HepG2 (cell line): Measurements from ENCODE around the gene LCORL. TPM values are rescaled to one million over a fixed set of nuclear protein-coding genes. Genes with fewer than 3 reads are reported as not detected.

Source experiments
- ATAC-seq: fragments of 200-7000 bp; cut with Tn5 transposase; 3 replicates; pipeline ENCODE4 v1.9.1; 2020; ENCODE audit warnings: mild to moderate bottlenecking, moderate library complexity
- BruUV-seq: library from RNA; stranded (reverse); fragments of 400-500 nt; replicated peaks from 2 replicates; lab custom pipeline; 2021; lab: Mats Ljungman, UMichigan
- CTCF ChIA-PET: fragments of 300-600 bp; formaldehyde crosslinking; extraction: SDS; loops from one replicate; lab custom pipeline; 2021; ENCODE audit warnings: low total read pairs, inconsistent platforms, low intra/inter-chr PET ratio; lab: Yijun Ruan, JAX
- POLR2A ChIA-PET: fragments of 350-600 bp; sonication (Branson Sonifier 250); formaldehyde crosslinking; loops from one replicate; lab custom pipeline; 2020; ENCODE audit warnings: antibody characterized with exemption, inconsistent platforms; lab: Yijun Ruan, JAX
- DNase-seq: peaks from one replicate; pipeline ENCODE4 v3.0.0-alpha.2; 2015; ENCODE audit warnings: low spot score
- FAIRE-seq: peaks from 3 replicates; lab custom pipeline; 2011; peaks lifted over from hg19 to GRCh38; lab: Jason Lieb, UNC
- H2AFZ ChIP-seq: one replicate; pipeline ENCODE4 v1.6.1; 2011; ENCODE audit warnings: low read length, inconsistent platforms
- H3K27ac ChIP-seq: fragments of 300-600 bp; 3 replicates; pipeline ENCODE4 v1.8.0; 2011; ENCODE audit warnings: mixed run types, mild to moderate bottlenecking, mixed read lengths, low read length, inconsistent platforms; ENCODE audit not compliant: insufficient read depth; ENCODE audit errors: extremely low read length
- H3K27me3 ChIP-seq, 2 experiments: fragments of 200-600 bp in 1 of 2; 2 replicates in 1 of 2; 3 replicates in 1 of 2; pipeline versions ENCODE4 v1.6.0 to v1.8.0; 2011; ENCODE audit warnings: low read length in 2 of 2, mild to moderate bottlenecking in 2 of 2, moderate library complexity in 2 of 2, inconsistent platforms in 1 of 2; ENCODE audit not compliant: insufficient read depth in 2 of 2, control insufficient read depth in 1 of 2
- H3K36me3 ChIP-seq, 2 experiments: fragments of 200-600 bp in 1 of 2; replicated peaks in 1 of 2; 2 replicates in 1 of 2; 3 replicates in 1 of 2; pipeline versions ENCODE4 v1.5.1 to v1.8.0; 2011; ENCODE audit warnings: low read length in 2 of 2, inconsistent platforms in 1 of 2; ENCODE audit not compliant: insufficient read depth in 2 of 2, control insufficient read depth in 1 of 2
- H3K4me1 ChIP-seq: 2 replicates; pipeline ENCODE4 v1.5.1; 2012; ENCODE audit warnings: low read length, inconsistent platforms; ENCODE audit not compliant: insufficient read depth
- H3K4me2 ChIP-seq: 2 replicates; pipeline ENCODE4 v1.6.0; 2011; ENCODE audit warnings: low read depth, low read length, inconsistent platforms
- H3K4me3 ChIP-seq, 3 experiments: fragments of 200-600 bp in 1 of 3; sonication (generic), shearing (Covaris generic) in 1 of 3; replicated peaks in 1 of 3; 2 replicates each; pipeline ENCODE4 v1.5.1; 2011 to 2016; ENCODE audit warnings: low read length in 3 of 3, inconsistent platforms in 2 of 3, low read depth in 2 of 3, mild to moderate bottlenecking in 2 of 3, control low read depth in 1 of 3, mixed read lengths in 1 of 3; ENCODE audit not compliant: insufficient read depth in 1 of 3
- H3K79me2 ChIP-seq: one replicate; pipeline ENCODE4 v1.6.1; 2011; ENCODE audit warnings: low read length, inconsistent platforms; ENCODE audit not compliant: insufficient read depth
- H3K9ac ChIP-seq: 2 replicates; pipeline ENCODE4 v1.6.0; 2011; ENCODE audit warnings: mild to moderate bottlenecking, low read depth, low read length, inconsistent platforms; ENCODE audit not compliant: insufficient read depth
- H3K9me3 ChIP-seq: 2 replicates; pipeline ENCODE4 v1.5.1; 2012; ENCODE audit warnings: mild to moderate bottlenecking, low read length
- H4K20me1 ChIP-seq: 2 replicates; pipeline ENCODE4 v1.6.0; 2011; ENCODE audit warnings: inconsistent platforms, mild to moderate bottlenecking, low read length, moderate library complexity; ENCODE audit not compliant: insufficient read depth
- HES4 ChIP-seq: sonication (generic); formaldehyde crosslinking; IDR thresholded peaks from 2 replicates; pipeline ENCODE4 v1.9.0; 2021; ENCODE audit warnings: mild to moderate bottlenecking, missing genetic modification reagents, borderline replicate concordance
- RFX3 ChIP-seq: IDR thresholded peaks from 2 replicates; pipeline ENCODE4 v1.6.1; 2016; ENCODE audit warnings: missing biosample characterization, missing genetic modification reagents
- SNAI1 ChIP-seq: sonication (generic); formaldehyde crosslinking; IDR thresholded peaks from 2 replicates; pipeline ENCODE4 v1.5.0; 2020; ENCODE audit warnings: mild to moderate bottlenecking, missing genetic modification reagents, borderline replicate concordance
- SP1 ChIP-seq, 2 experiments: fragments of 450-650 bp in 1 of 2; sonication (generic) in 1 of 2; formaldehyde crosslinking in 1 of 2; IDR thresholded peaks; 2 replicates each; pipeline versions ENCODE4 v1.4.0 to v1.6.1; 2016 to 2020; ENCODE audit warnings: missing genetic modification reagents in 1 of 2
- STAT5B ChIP-seq: sonication (generic); formaldehyde crosslinking; IDR thresholded peaks from 2 replicates; pipeline ENCODE4 v1.4.0; 2020; ENCODE audit warnings: missing genetic modification reagents
- ZBTB38 ChIP-seq: sonication (generic); formaldehyde crosslinking; IDR thresholded peaks from 2 replicates; pipeline ENCODE4 v1.5.1; 2020; ENCODE audit warnings: mild to moderate bottlenecking, missing genetic modification reagents
- ZNF274 ChIP-seq: sonication (generic); formaldehyde crosslinking; IDR thresholded peaks from 2 replicates; pipeline ENCODE4 v1.5.1; 2020; ENCODE audit warnings: mild to moderate bottlenecking, missing genetic modification reagents
- ZNF350 ChIP-seq: sonication (generic); formaldehyde crosslinking; IDR thresholded peaks from 2 replicates; pipeline ENCODE4 v1.4.0; 2020; ENCODE audit warnings: mild to moderate bottlenecking, low read depth, missing genetic modification reagents, borderline replicate concordance
- ZNF557 ChIP-seq: sonication (generic); formaldehyde crosslinking; IDR thresholded peaks from 2 replicates; pipeline ENCODE4 v1.4.0; 2020; ENCODE audit warnings: missing genetic modification reagents
- ZNF652 ChIP-seq: IDR thresholded peaks from 2 replicates; pipeline ENCODE4 v1.6.1; 2016; ENCODE audit warnings: low read depth, borderline replicate concordance
- in situ Hi-C: cut with HindIII; loops from 2 replicates; pipeline ENCODE4 v1.10.0; 2017; ENCODE audit warnings: low pct_unique_long_range_greater_than_20kb; ENCODE audit not compliant: extremely low pct_ligation_motif_present
- intact Hi-C: fragments of 100-400 bp; cut with micrococcal nuclease; formaldehyde crosslinking; loops from one replicate; pipeline ENCODE4 v1.10.0; 2022; ENCODE audit not compliant: unreplicated experiment
- polyA plus RNA-seq, 8 experiments: library from polyadenylated mRNA; depleted of rRNA in 3 of 8; stranded (reverse) in 7 of 8; unstranded in 1 of 8; fragments of >200 nt; fragmentation: Illumina TruSeq in 4 of 8; extraction: Trizol in 4 of 8; gene quantifications; 2 replicates each; pipeline versions ENCODE4 v1.2.1 to v1.2.3, GENCODE V29; 2011 to 2016; ENCODE audit warnings: low read depth in 4 of 8, missing spikeins in 1 of 8, mixed read lengths in 1 of 8; ENCODE audit not compliant: insufficient read depth in 1 of 8
- total RNA-seq, 5 experiments: library from RNA; depleted of rRNA; stranded (reverse); fragments of >200 nt; fragmentation: Illumina TruSeq; extraction: Trizol; gene quantifications; 2 replicates each; pipeline ENCODE4 v1.2.3, GENCODE V29; 2016; ENCODE audit warnings: low read depth in 1 of 5
- TF ChIP-seq, protein P1 (sequence below): sonication (generic); formaldehyde crosslinking; conservative IDR thresholded peaks from 2 replicates; pipeline ENCODE4 v1.4.0; 2020; ENCODE audit warnings: missing genetic modification reagents
- TF ChIP-seq, protein P2 (sequence below): sonication (generic); formaldehyde crosslinking; IDR thresholded peaks from 2 replicates; pipeline ENCODE4 v1.9.0; 2021; ENCODE audit warnings: missing genetic modification reagents, borderline replicate concordance

LCORL gene
- total and polyA plus RNA-seq, 2 of the 13 experiments (the other 11 are each of a cell fraction or from before 2014, with no cell fraction given), result 5.3 to 14.5 TPM

DNA sequence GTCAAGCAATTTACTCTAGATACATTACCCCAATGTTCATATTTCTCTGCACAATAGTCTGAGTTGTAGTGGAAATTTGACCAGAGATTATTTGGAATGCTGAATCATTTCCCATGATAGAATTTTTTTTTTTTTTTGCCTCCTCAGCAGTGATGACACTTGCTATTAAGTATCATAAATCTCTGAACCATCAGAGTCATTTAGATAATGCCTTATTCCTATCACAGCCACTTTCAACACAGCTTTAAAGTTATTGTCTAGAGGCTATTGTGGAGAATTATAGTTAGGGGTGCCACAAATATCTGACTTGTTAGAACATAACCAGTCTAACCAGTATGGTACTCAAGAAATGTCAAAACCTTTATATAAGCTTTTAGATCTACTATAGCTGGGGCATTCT, 79.8 kb downstream of the LCORL start:
- in situ Hi-C loops, result no loop called here
- DNase-seq (no peak), ATAC-seq (no peak), FAIRE-seq (no peak)
- no peak overlapping the region for H3K4me3 ChIP-seq
- no peaks in the 10 kb centered on the region for H3K4me1 ChIP-seq
- BruUV-seq, result no TSS peak
- no peak overlapping the region for H3K27ac ChIP-seq
- no peaks in the 10 kb centered on the region for H3K79me2 ChIP-seq
- no peaks in the 10 kb centered on the region for H3K27me3 ChIP-seq
- no peak overlapping the region for H2AFZ ChIP-seq
- no peak overlapping the region for H3K9ac ChIP-seq
- ChIA-PET CTCF (no interaction called here), POLR2A (no interaction called here)
- H4K20me1 ChIP-seq, result 0 out of 2 replicates have a peak, but pooled peaks cover 2% of the 10 kb centered on the region
- TF ChIP-seq ZNF557 (no peak), HES4 (CRISPR knock-in tag) (no peak), ZBTB38 (CRISPR knock-in tag) (no peak), SNAI1 (CRISPR knock-in tag) (no peak), ZNF652 (no peak), SP1 (IDR thresholded peaks at IDR 0.05) (no peak), SP1 (CRISPR knock-in tag; IDR thresholded peaks at IDR 0.05) (no peak), STAT5B (CRISPR knock-in tag) (no peak), ZNF274 (CRISPR knock-in tag) (no peak), RFX3 (CRISPR knock-in tag) (no peak), ZNF350 (CRISPR knock-in tag) (no peak)
- TF ChIP-seq, protein P1, sequence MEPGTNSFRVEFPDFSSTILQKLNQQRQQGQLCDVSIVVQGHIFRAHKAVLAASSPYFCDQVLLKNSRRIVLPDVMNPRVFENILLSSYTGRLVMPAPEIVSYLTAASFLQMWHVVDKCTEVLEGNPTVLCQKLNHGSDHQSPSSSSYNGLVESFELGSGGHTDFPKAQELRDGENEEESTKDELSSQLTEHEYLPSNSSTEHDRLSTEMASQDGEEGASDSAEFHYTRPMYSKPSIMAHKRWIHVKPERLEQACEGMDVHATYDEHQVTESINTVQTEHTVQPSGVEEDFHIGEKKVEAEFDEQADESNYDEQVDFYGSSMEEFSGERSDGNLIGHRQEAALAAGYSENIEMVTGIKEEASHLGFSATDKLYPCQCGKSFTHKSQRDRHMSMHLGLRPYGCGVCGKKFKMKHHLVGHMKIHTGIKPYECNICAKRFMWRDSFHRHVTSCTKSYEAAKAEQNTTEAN (CRISPR knock-in tag), result no peak
- TF ChIP-seq, protein P2, sequence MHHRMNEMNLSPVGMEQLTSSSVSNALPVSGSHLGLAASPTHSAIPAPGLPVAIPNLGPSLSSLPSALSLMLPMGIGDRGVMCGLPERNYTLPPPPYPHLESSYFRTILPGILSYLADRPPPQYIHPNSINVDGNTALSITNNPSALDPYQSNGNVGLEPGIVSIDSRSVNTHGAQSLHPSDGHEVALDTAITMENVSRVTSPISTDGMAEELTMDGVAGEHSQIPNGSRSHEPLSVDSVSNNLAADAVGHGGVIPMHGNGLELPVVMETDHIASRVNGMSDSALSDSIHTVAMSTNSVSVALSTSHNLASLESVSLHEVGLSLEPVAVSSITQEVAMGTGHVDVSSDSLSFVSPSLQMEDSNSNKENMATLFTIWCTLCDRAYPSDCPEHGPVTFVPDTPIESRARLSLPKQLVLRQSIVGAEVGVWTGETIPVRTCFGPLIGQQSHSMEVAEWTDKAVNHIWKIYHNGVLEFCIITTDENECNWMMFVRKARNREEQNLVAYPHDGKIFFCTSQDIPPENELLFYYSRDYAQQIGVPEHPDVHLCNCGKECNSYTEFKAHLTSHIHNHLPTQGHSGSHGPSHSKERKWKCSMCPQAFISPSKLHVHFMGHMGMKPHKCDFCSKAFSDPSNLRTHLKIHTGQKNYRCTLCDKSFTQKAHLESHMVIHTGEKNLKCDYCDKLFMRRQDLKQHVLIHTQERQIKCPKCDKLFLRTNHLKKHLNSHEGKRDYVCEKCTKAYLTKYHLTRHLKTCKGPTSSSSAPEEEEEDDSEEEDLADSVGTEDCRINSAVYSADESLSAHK (CRISPR knock-in tag), result no peak
- intact Hi-C loops, result no loop called here
- H3K4me2 ChIP-seq, result no peak overlapping the region
- no peaks in the 10 kb centered on the region for H3K9me3 ChIP-seq
- no peaks in the 10 kb centered on the region for H3K36me3 ChIP-seq
